IMR-90 (cell line): Measurements from ENCODE around the gene ADORA2A. TPM values are rescaled to one million over a fixed set of nuclear protein-coding genes. Genes with fewer than 3 reads are reported as not detected.

Experiments used
- ATAC-seq: fragments of 200-7000 bp; cut with Tn5 transposase; 2 replicates; pipeline ENCODE4 v1.9.1; 2020; ENCODE audit warnings: low read depth, mild to moderate bottlenecking, moderate library complexity
- BruUV-seq: library from RNA; stranded (reverse); fragments of 400-500 nt; replicated peaks from 2 replicates; lab custom pipeline; 2021; lab: Mats Ljungman, UMichigan
- CTCF ChIA-PET: fragments of 300-600 bp; formaldehyde crosslinking; extraction: SDS; loops from one replicate; lab custom pipeline; 2021; ENCODE audit warnings: antibody characterized with exemption; lab: Yijun Ruan, JAX
- POLR2A ChIA-PET: fragments of 300-600 bp; sonication (Branson Sonifier 250); formaldehyde crosslinking; loops from one replicate; lab custom pipeline; 2022; ENCODE audit warnings: antibody characterized with exemption; ENCODE audit not compliant: unreplicated experiment; lab: Charles Lee
- DNase-seq: peaks from one replicate; pipeline ENCODE4 v3.0.0; 2013
- H2AFZ ChIP-seq: replicated peaks from 2 replicates; pipeline ENCODE3; 2013; ENCODE audit warnings: low read length, mild to moderate bottlenecking; ENCODE audit not compliant: poor library complexity
- H2AK5ac ChIP-seq: 2 replicates; pipeline ENCODE4 v1.6.1; 2013; ENCODE audit warnings: low read depth, low read length, inconsistent platforms
- H2AK9ac ChIP-seq: replicated peaks from 2 replicates; pipeline ENCODE3; 2013; ENCODE audit warnings: mild to moderate bottlenecking, low read depth, low read length, moderate library complexity; ENCODE audit not compliant: poor library complexity
- H2BK120ac ChIP-seq: 2 replicates; pipeline ENCODE4 v1.6.1; 2013; ENCODE audit warnings: low read depth, low read length, inconsistent platforms
- H2BK15ac ChIP-seq: 3 replicates; pipeline ENCODE4 v1.6.1; 2013; ENCODE audit warnings: low read depth, low read length, inconsistent platforms
- H2BK20ac ChIP-seq: 2 replicates; pipeline ENCODE4 v1.6.1; 2013; ENCODE audit warnings: low read depth, mild to moderate bottlenecking, inconsistent platforms, low read length, moderate library complexity
- H2BK5ac ChIP-seq: 2 replicates; pipeline ENCODE4 v1.6.1; 2013; ENCODE audit warnings: mild to moderate bottlenecking, low read depth, low read length, inconsistent platforms; ENCODE audit not compliant: poor library complexity, severe bottlenecking
- H3K14ac ChIP-seq: replicated peaks from 2 replicates; pipeline ENCODE4 v1.6.1; 2013; ENCODE audit warnings: low read depth, low read length, inconsistent platforms
- H3K18ac ChIP-seq: 2 replicates; pipeline ENCODE4 v1.6.1; 2013; ENCODE audit warnings: low read depth, low read length, control low read depth
- H3K23ac ChIP-seq: 2 replicates; pipeline ENCODE4 v1.6.1; 2013; ENCODE audit warnings: low read depth, low read length, inconsistent platforms
- H3K27ac ChIP-seq: 2 replicates; pipeline ENCODE4 v1.5.1; 2013; ENCODE audit warnings: mild to moderate bottlenecking, control low read depth, low read length; ENCODE audit not compliant: insufficient read depth
- H3K27me3 ChIP-seq: 2 replicates; pipeline ENCODE4 v1.6.1; 2013; ENCODE audit warnings: low read length; ENCODE audit not compliant: control insufficient read depth, insufficient read depth
- H3K36me3 ChIP-seq: 2 replicates; pipeline ENCODE4 v1.6.1; 2013; ENCODE audit warnings: low read length, mixed read lengths; ENCODE audit not compliant: control insufficient read depth, insufficient read depth
- H3K4ac ChIP-seq: 2 replicates; pipeline ENCODE4 v1.6.1; 2013; ENCODE audit warnings: low read depth, low read length, inconsistent platforms
- H3K4me1 ChIP-seq: 2 replicates; pipeline ENCODE4 v1.6.1; 2013; ENCODE audit warnings: low read length, mixed read lengths; ENCODE audit not compliant: control insufficient read depth, insufficient read depth
- H3K4me2 ChIP-seq: 2 replicates; pipeline ENCODE4 v1.6.1; 2013; ENCODE audit warnings: low read depth, mild to moderate bottlenecking, control low read depth, low read length, moderate library complexity
- H3K4me3 ChIP-seq: 2 replicates; pipeline ENCODE4 v1.5.1; 2013; ENCODE audit warnings: low read depth, mild to moderate bottlenecking, control low read depth, low read length, moderate library complexity; ENCODE audit not compliant: insufficient read depth
- H3K56ac ChIP-seq: 2 replicates; pipeline ENCODE4 v1.6.1; 2013; ENCODE audit warnings: low read length, inconsistent platforms; ENCODE audit not compliant: insufficient read depth; ENCODE audit errors: extremely low read depth
- H3K79me1 ChIP-seq, 2 experiments: 2 replicates each; pipeline ENCODE4 v1.6.1; 2013; ENCODE audit warnings: low read length in 2 of 2, inconsistent platforms in 1 of 2, low read depth in 1 of 2
- H3K9ac ChIP-seq: 2 replicates; pipeline ENCODE4 v1.6.1; 2013; ENCODE audit warnings: low read depth, low read length, control low read depth
- H3K9me1 ChIP-seq: 2 replicates; pipeline ENCODE4 v1.6.1; 2013; ENCODE audit warnings: low read length, inconsistent platforms; ENCODE audit not compliant: insufficient read depth
- H3K9me3 ChIP-seq: 2 replicates; pipeline ENCODE4 v1.6.1; 2013; ENCODE audit warnings: low read length; ENCODE audit not compliant: control insufficient read depth, insufficient read depth
- H4K20me1 ChIP-seq: 2 replicates; pipeline ENCODE4 v1.6.1; 2013; ENCODE audit warnings: low read length, inconsistent platforms; ENCODE audit not compliant: insufficient read depth
- H4K5ac ChIP-seq: 2 replicates; pipeline ENCODE4 v1.6.1; 2013; ENCODE audit warnings: mild to moderate bottlenecking, low read depth, low read length, control low read depth
- H4K8ac ChIP-seq, 2 experiments: 2 replicates each; pipeline ENCODE4 v1.6.1; 2013; ENCODE audit warnings: low read depth in 2 of 2, low read length in 2 of 2, control low read depth in 1 of 2, inconsistent platforms in 1 of 2
- H4K91ac ChIP-seq: 2 replicates; pipeline ENCODE4 v1.6.1; 2013; ENCODE audit warnings: low read depth, low read length, inconsistent platforms; ENCODE audit not compliant: insufficient read depth
- BHLHE40 ChIP-seq: fragments of 150-350 bp; IDR thresholded peaks from 2 replicates; pipeline ENCODE4 v1.6.1; 2016; ENCODE audit warnings: mild to moderate bottlenecking, low read depth, low read length
- CEBPB ChIP-seq: IDR thresholded peaks from 2 replicates; pipeline ENCODE4 v1.6.1; 2012; ENCODE audit warnings: low read depth, low read length, improper control_type of control experiment
- CHD1 ChIP-seq: IDR thresholded peaks from 2 replicates; pipeline ENCODE4 v1.6.1; 2012; ENCODE audit warnings: low read depth, low read length, improper control_type of control experiment
- CTCF ChIP-seq: conservative IDR thresholded peaks from 2 replicates; pipeline ENCODE4 v1.5.1; 2012; ENCODE audit warnings: mild to moderate bottlenecking, low read depth, low read length, improper control_type of control experiment
- ELK1 ChIP-seq: fragments of 150-350 bp; IDR thresholded peaks from 2 replicates; pipeline ENCODE4 v1.6.1; 2016; ENCODE audit warnings: low read depth, mild to moderate bottlenecking, low read length, moderate library complexity, borderline replicate concordance
- FOS ChIP-seq: fragments of 150-350 bp; IDR thresholded peaks from 2 replicates; pipeline ENCODE4 v1.6.1; 2016; ENCODE audit warnings: low read depth, low read length
- MAFK ChIP-seq: IDR thresholded peaks from 2 replicates; pipeline ENCODE4 v1.6.1; 2012; ENCODE audit warnings: low read depth, low read length, improper control_type of control experiment
- MAZ ChIP-seq: IDR thresholded peaks from 2 replicates; pipeline ENCODE4 v1.6.1; 2012; ENCODE audit warnings: low read depth, mild to moderate bottlenecking, low read length, improper control_type of control experiment, moderate library complexity, borderline replicate concordance
- MXI1 ChIP-seq: IDR thresholded peaks from 2 replicates; pipeline ENCODE4 v1.6.1; 2012; ENCODE audit warnings: low read depth, mild to moderate bottlenecking, low read length, moderate library complexity, borderline replicate concordance
- NFE2L2 ChIP-seq: fragments of 150-350 bp; IDR thresholded peaks from 2 replicates; pipeline ENCODE4 v1.6.1; 2016; ENCODE audit warnings: low read depth, mild to moderate bottlenecking, low read length
- POLR2A ChIP-seq: IDR thresholded peaks from 2 replicates; pipeline ENCODE4 v1.6.1; 2012; ENCODE audit warnings: mild to moderate bottlenecking, low read depth, low read length
- RAD21 ChIP-seq: IDR thresholded peaks from 2 replicates; pipeline ENCODE4 v1.6.1; 2012; ENCODE audit warnings: low read length, improper control_type of control experiment
- RCOR1 ChIP-seq: IDR thresholded peaks from 2 replicates; pipeline ENCODE4 v1.6.1; 2012; ENCODE audit warnings: mild to moderate bottlenecking, low read length, improper control_type of control experiment; ENCODE audit not compliant: insufficient replicate concordance
- RFX5 ChIP-seq: IDR thresholded peaks from 2 replicates; pipeline ENCODE4 v1.8.0; 2012; ENCODE audit warnings: low read depth, mild to moderate bottlenecking, low read length, moderate library complexity
- SMC3 ChIP-seq: fragments of 150-350 bp; IDR thresholded peaks from 2 replicates; pipeline ENCODE4 v1.6.1; 2016; ENCODE audit warnings: low read depth, mild to moderate bottlenecking, antibody characterized with exemption, low read length, moderate library complexity
- USF2 ChIP-seq: fragments of 150-350 bp; IDR thresholded peaks from 2 replicates; pipeline ENCODE4 v1.6.1; 2017; ENCODE audit warnings: mild to moderate bottlenecking, antibody characterized with exemption, low read length, low read depth
- WGBS, 2 experiments: methylation state at CpG; one replicate each; pipeline versions ENCODE4 v1.1.5 to v1.1.7; 2013; ENCODE audit warnings: missing lambda C conversion rate in 2 of 2; ENCODE audit not compliant: insufficient read length in 1 of 2; ENCODE audit errors: extremely low coverage in 2 of 2; 5-methylcytosine and 5-hydroxymethylcytosine counted together
- dilution Hi-C: fragments of 300-500 bp; cut with HindIII; formaldehyde crosslinking; loops from one replicate; pipeline ENCODE4 v1.14.3; 2018; ENCODE audit warnings: low sequenced_read_pairs; ENCODE audit not compliant: unreplicated experiment
- in situ Hi-C: fragments of 300-500 bp; cut with MboI; formaldehyde crosslinking; loops from 3 replicates; pipeline ENCODE4 v1.14.3; 2019; ENCODE audit warnings: low sequenced_read_pairs, inconsistent platforms, mixed read lengths
- intact Hi-C: fragments of 100-400 bp; cut with micrococcal nuclease; formaldehyde crosslinking; loops from 2 replicates; pipeline ENCODE4 v1.10.0; 2022
- polyA plus RNA-seq, 3 experiments: library from polyadenylated mRNA; depleted of rRNA; stranded (reverse); fragments of >200 nt; gene quantifications; 2 replicates each; pipeline ENCODE4 v1.2.3, GENCODE V29; 2012; ENCODE audit warnings: low replicate concordance in 1 of 3
- total RNA-seq: library from RNA; depleted of rRNA; stranded (reverse); fragments of >200 nt; gene quantifications from 2 replicates; pipeline ENCODE4 v1.2.3, GENCODE V29; 2012

ADORA2A gene
- total and polyA plus RNA-seq, 2 of the 4 experiments (the other 2 are of a cell fraction) = 0.36 to 1.1 TPM

GRCh38 chr22:24450610-24451009 is 23.2 kb downstream of the ADORA2A start:
- H3K79me1 ChIP-seq = no peaks in the 10 kb centered on the region
- no peaks in the 10 kb centered on the region for H3K36me3 ChIP-seq
- ChIA-PET CTCF (interaction anchor here (0.6 to 0.9 kb wide), 2 partner anchors 27 to 81 kb away, joined by 3 read pairs; no protein-coding TSS in a partner anchor), POLR2A (no interaction called here)
- H2AK5ac ChIP-seq = no peak overlapping the region
- no peak for TF ChIP-seq SMC3
- TF ChIP-seq POLR2A = no peak
- TF ChIP-seq USF2 = no peak
- no peak for TF ChIP-seq ELK1
- no peak for TF ChIP-seq CTCF
- TF ChIP-seq RCOR1 = no peak
- no peak for TF ChIP-seq CHD1
- TF ChIP-seq FOS = no peak
- no peak for TF ChIP-seq MAZ
- no peak for TF ChIP-seq NFE2L2
- no peak for TF ChIP-seq RAD21
- TF ChIP-seq MXI1 = no peak
- TF ChIP-seq RFX5 = no peak
- TF ChIP-seq MAFK = no peak
- no peak for TF ChIP-seq BHLHE40
- TF ChIP-seq CEBPB = no peak
- no peak overlapping the region for H2BK15ac ChIP-seq
- H2AFZ ChIP-seq = no peak overlapping the region
- no peak overlapping the region for H3K56ac ChIP-seq
- no peak overlapping the region for H2BK20ac ChIP-seq
- no peak overlapping the region for H4K91ac ChIP-seq
- no peak overlapping the region for H3K9ac ChIP-seq
- DNase-seq (no peak), ATAC-seq (no peak)
- peaks cover 5% of the 10 kb centered on the region for H3K9me3 ChIP-seq
- no peak overlapping the region for H2BK5ac ChIP-seq
- no peak overlapping the region for H3K27ac ChIP-seq
- H3K18ac ChIP-seq = no peak overlapping the region
- H3K9me1 ChIP-seq = 0 out of 2 replicates have a peak, but pooled peaks cover 3% of the 10 kb centered on the region
- H3K23ac ChIP-seq = no peak overlapping the region
- WGBS, 2 experiments = 57% methylated on average over 1 of the region's 1 CpG; no CpG with 5 or more reads in 1 of the 2 experiments
- H2AK9ac ChIP-seq = no peak overlapping the region
- H3K4me2 ChIP-seq = no peak overlapping the region
- no peak overlapping the region for H4K5ac ChIP-seq
- H4K8ac ChIP-seq = no peak overlapping the region
- dilution Hi-C loops (no loop called here), intact Hi-C loops (no loop called here), in situ Hi-C loops (no loop called here)
- H2BK120ac ChIP-seq = no peak overlapping the region
- peaks cover 2% of the 10 kb centered on the region for H3K4me1 ChIP-seq
- no peak overlapping the region for H3K14ac ChIP-seq
- H4K20me1 ChIP-seq = no peaks in the 10 kb centered on the region
- BruUV-seq = no TSS peak
- no peak overlapping the region for H3K4me3 ChIP-seq
- no peak overlapping the region for H3K4ac ChIP-seq
- H3K27me3 ChIP-seq = peaks cover 10% of the 10 kb centered on the region
